ENCODE results near the gene GRN. TPM values are rescaled to one million over a fixed set of nuclear protein-coding genes. Genes with fewer than 3 reads are reported as not detected.

Gene GRN
- total and polyA plus RNA-seq, 2 of the 13 experiments (the other 11 are each of a cell fraction or from before 2014, with no cell fraction given): 86.6 to 143 TPM

GRCh38 chr17:44384823-44385286 is 39.8 kb downstream of the GRN start (continued):
- TF ChIP-seq, protein P1, sequence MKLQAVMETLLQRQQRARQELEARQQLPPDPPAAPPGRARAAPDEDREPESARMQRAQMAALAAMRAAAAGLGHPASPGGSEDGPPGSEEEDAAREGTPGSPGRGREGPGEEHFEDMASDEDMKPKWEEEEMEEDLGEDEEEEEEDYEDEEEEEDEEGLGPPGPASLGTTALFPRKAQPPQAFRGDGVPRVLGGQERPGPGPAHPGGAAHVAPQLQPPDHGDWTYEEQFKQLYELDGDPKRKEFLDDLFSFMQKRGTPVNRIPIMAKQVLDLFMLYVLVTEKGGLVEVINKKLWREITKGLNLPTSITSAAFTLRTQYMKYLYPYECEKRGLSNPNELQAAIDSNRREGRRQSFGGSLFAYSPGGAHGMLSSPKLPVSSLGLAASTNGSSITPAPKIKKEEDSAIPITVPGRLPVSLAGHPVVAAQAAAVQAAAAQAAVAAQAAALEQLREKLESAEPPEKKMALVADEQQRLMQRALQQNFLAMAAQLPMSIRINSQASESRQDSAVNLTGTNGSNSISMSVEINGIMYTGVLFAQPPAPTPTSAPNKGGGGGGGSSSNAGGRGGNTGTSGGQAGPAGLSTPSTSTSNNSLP (IDR thresholded peaks at IDR 0.05; ENCODE audit: low read depth, low read length): no peak
- TF ChIP-seq ZMYM3 (CRISPR knock-in tag; IDR thresholded peaks at IDR 0.05): 0 out of 2 replicates have a peak, but pooled peaks have one; percentile 3
- no peak for TF ChIP-seq ZNF282 (IDR thresholded peaks at IDR 0.05; ENCODE audit: partially characterized antibody)
- 0 out of 2 replicates have a peak, but pooled peaks have one; percentile 11 for TF ChIP-seq ZNF800 (CRISPR knock-in tag; IDR thresholded peaks at IDR 0.05)
- TF ChIP-seq ZNF501 (CRISPR knock-in tag; IDR thresholded peaks at IDR 0.05): peak; percentile 79; the same call in 1 of the 2 replicates

GRCh38 chr17:44385287-44386181 is 40.4 kb downstream of the GRN start:
- H3K4me3 ChIP-seq (replicated peaks in 1 of 3; ENCODE audit: insufficient read depth in 1 of 3, low read depth in 2 of 3, low read length in 3 of 3): peak overlapping the region; percentile 58 to 83 (median 61)
- H3K4me2 ChIP-seq (ENCODE audit: low read depth, low read length): peak overlapping the region; percentile 96
- POLR2A ChIA-PET: interaction anchor here (0.5 to 2.0 kb wide), 13 partner anchors 10 to 812 kb away, joined by 3 to 12 read pairs (median 5); partner anchors contain the start of genes FAM171A2, GPATCH8 and GRN
- in situ Hi-C loops (cut with HindIII; ENCODE audit: extremely low pct_ligation_motif_present, low pct_unique_long_range_greater_than_20kb): no loop called here
- WGBS (ENCODE audit: low lambda C conversion rate): 18% methylated on average over 38 of the region's 68 CpGs
- DNase-seq (ENCODE audit: low spot score): peak; percentile 65
- H3K9ac ChIP-seq (ENCODE audit: insufficient read depth, low read depth, low read length): peak overlapping the region; percentile 64
- peak overlapping the region; percentile 79 for H2AFZ ChIP-seq (ENCODE audit: low read length)
- peak; percentile 4 for FAIRE-seq
- ATAC-seq: peak; percentile 73
- H3K27me3 ChIP-seq (ENCODE audit: control insufficient read depth in 1 of 2, insufficient read depth in 2 of 2, low read length in 2 of 2): peaks cover 15 to 54% of the 10 kb centered on the region in 2 experiments
- H3K4me1 ChIP-seq (ENCODE audit: insufficient read depth, low read length): peaks cover 34% of the 10 kb centered on the region
- no peaks in the 10 kb centered on the region for H3K79me2 ChIP-seq (ENCODE audit: insufficient read depth, low read length)
- CTCF ChIA-PET (ENCODE audit: low intra/inter-chr PET ratio, low total read pairs): interaction anchor here (0.8 kb wide), 1 partner anchor 138 kb away, joined by 3 read pairs; no protein-coding TSS in a partner anchor
- BruUV-seq (replicated peaks): TSS peak; percentile 54
- no peaks in the 10 kb centered on the region for H3K36me3 ChIP-seq (replicated peaks in 1 of 2; ENCODE audit: control insufficient read depth in 1 of 2, insufficient read depth in 2 of 2, low read length in 2 of 2)
- intact Hi-C loops (cut with micrococcal nuclease; ENCODE audit: unreplicated experiment): no loop called here
- no peak overlapping the region for H3K27ac ChIP-seq (ENCODE audit: extremely low read length, insufficient read depth, low read length)
- no peaks in the 10 kb centered on the region for H4K20me1 ChIP-seq (ENCODE audit: insufficient read depth, low read length)
- no peaks in the 10 kb centered on the region for H3K9me3 ChIP-seq (ENCODE audit: low read length)
- 0 out of 2 replicates have a peak, but pooled peaks have one; percentile 34 for TF ChIP-seq ZNF749 (CRISPR knock-in tag; IDR thresholded peaks at IDR 0.05; ENCODE audit: borderline replicate concordance)
- 0 out of 2 replicates have a peak, but pooled peaks have one; percentile 14 for TF ChIP-seq ZNF747 (CRISPR knock-in tag; IDR thresholded peaks at IDR 0.05; ENCODE audit: borderline replicate concordance)
- TF ChIP-seq, protein P2, sequence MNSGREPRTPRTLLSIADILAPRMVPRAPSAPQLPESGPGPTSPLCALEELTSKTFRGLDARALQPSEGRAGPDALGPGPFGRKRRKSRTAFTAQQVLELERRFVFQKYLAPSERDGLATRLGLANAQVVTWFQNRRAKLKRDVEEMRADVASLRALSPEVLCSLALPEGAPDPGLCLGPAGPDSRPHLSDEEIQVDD (CRISPR knock-in tag; IDR thresholded peaks at IDR 0.05; ENCODE audit: borderline replicate concordance): no peak; the same call in 1 of the 2 replicates
- no peak for TF ChIP-seq SP1 (IDR thresholded peaks at IDR 0.05)
- peak; percentile 56 for TF ChIP-seq SP1 (CRISPR knock-in tag; IDR thresholded peaks at IDR 0.05)
- no peak for TF ChIP-seq NONO (IDR thresholded peaks at IDR 0.05)
- peak; percentile 35; the same call in 1 of the 2 replicates for TF ChIP-seq NONO (CRISPR knock-in tag; conservative IDR thresholded peaks at IDR 0.05)
- TF ChIP-seq ZNF660 (CRISPR knock-in tag; IDR thresholded peaks at IDR 0.05; ENCODE audit: borderline replicate concordance, low read depth): no peak
- no peak for TF ChIP-seq ZNF350 (CRISPR knock-in tag; IDR thresholded peaks at IDR 0.05; ENCODE audit: borderline replicate concordance, low read depth)
- 0 out of 2 replicates have a peak, but pooled peaks have one; percentile 12 for TF ChIP-seq MYC (CRISPR knock-in tag; IDR thresholded peaks at IDR 0.05; ENCODE audit: borderline replicate concordance)
- TF ChIP-seq ZNF34 (CRISPR knock-in tag; IDR thresholded peaks at IDR 0.05; ENCODE audit: borderline replicate concordance): no peak
- peak; percentile 58; the same call in 1 of the 2 replicates for TF ChIP-seq ZNF788 (CRISPR knock-in tag; IDR thresholded peaks at IDR 0.05; ENCODE audit: borderline replicate concordance)
- peak; percentile 24; the same call in 1 of the 2 replicates for TF ChIP-seq GATAD1 (CRISPR knock-in tag; IDR thresholded peaks at IDR 0.05)
